Mammary epithelial cell (primary cell): ENCODE measurements around the gene DNM2.

ENCODE experiments used
- EZH2 ChIP-seq: IDR thresholded peaks from 2 replicates; pipeline ENCODE4 v1.6.1; 2012; ENCODE audit warnings: low read length, inconsistent platforms, borderline replicate concordance
- TF ChIP-seq, protein P1 (sequence below), 2 donors: IDR thresholded peaks in 1 of 2; conservative IDR thresholded peaks in 1 of 2; 2 replicates each; pipeline ENCODE4 v1.5.1; 2011 to 2012; ENCODE audit warnings: inconsistent platforms in 2 of 2, low read length in 2 of 2, mild to moderate bottlenecking in 2 of 2, control low read depth in 1 of 2, low read depth in 1 of 2; ENCODE audit not compliant: insufficient read depth in 1 of 2; ENCODE audit errors: extremely low read depth in 1 of 2

DNA sequence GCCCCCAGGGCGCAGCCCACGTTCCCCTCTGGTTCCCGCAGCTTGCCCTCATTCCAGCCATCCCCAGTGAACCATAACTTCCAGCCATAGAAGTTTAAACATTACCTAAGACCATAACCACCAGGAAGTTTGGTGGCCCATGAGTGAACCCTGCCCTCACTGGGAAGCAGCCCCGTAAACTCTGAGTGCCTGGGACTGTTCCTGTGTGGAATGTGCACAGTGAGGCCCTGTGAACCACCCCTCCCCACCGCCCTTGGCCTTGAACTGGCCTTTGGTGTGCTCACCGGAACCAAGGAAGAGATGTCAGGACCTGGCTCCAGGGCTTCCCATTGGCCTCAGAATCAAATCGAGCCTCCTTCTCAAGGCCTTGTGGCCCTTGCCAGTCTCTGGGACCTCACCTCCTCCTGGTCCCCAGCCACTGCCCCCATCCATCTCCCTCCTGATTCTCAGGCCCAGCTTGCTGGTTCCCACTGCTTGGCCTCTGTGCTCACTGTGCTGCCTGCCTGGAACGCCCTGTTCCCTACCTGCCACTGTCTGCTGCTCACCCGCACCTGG, 46.5 kb downstream of the DNM2 start:
- TF ChIP-seq, protein P1, sequence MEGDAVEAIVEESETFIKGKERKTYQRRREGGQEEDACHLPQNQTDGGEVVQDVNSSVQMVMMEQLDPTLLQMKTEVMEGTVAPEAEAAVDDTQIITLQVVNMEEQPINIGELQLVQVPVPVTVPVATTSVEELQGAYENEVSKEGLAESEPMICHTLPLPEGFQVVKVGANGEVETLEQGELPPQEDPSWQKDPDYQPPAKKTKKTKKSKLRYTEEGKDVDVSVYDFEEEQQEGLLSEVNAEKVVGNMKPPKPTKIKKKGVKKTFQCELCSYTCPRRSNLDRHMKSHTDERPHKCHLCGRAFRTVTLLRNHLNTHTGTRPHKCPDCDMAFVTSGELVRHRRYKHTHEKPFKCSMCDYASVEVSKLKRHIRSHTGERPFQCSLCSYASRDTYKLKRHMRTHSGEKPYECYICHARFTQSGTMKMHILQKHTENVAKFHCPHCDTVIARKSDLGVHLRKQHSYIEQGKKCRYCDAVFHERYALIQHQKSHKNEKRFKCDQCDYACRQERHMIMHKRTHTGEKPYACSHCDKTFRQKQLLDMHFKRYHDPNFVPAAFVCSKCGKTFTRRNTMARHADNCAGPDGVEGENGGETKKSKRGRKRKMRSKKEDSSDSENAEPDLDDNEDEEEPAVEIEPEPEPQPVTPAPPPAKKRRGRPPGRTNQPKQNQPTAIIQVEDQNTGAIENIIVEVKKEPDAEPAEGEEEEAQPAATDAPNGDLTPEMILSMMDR (conservative IDR thresholded peaks at IDR 0.05 in 1 of 2, IDR thresholded peaks at IDR 0.05 in 1 of 2; ENCODE audit: extremely low read depth in 1 of 2, insufficient read depth in 1 of 2, low read depth in 1 of 2, low read length in 2 of 2) = no peak
- no peak for TF ChIP-seq EZH2
